WTC11 (cell line): ENCODE results near the gene EAPP.

Experiments
- CTCF ChIP-seq: fragments of 200-600 bp; IDR thresholded peaks from 2 replicates; pipeline ENCODE4 v1.8.0; 2022; ENCODE audit warnings: antibody characterized with exemption
- E2F4 ChIP-seq: sonication (generic); formaldehyde crosslinking; IDR thresholded peaks from 2 replicates; pipeline ENCODE4 v1.8.1; 2022; ENCODE audit warnings: low read depth, mild to moderate bottlenecking, moderate library complexity, missing genetic modification reagents, borderline replicate concordance
- JUN ChIP-seq: sonication (generic); formaldehyde crosslinking; IDR thresholded peaks from 2 replicates; pipeline ENCODE4 v1.8.0; 2023; ENCODE audit warnings: mild to moderate bottlenecking, missing genetic modification reagents
- MAX ChIP-seq: sonication (generic); formaldehyde crosslinking; IDR thresholded peaks from 2 replicates; pipeline ENCODE4 v1.8.0; 2022; ENCODE audit warnings: mild to moderate bottlenecking, missing genetic modification reagents
- NR3C1 ChIP-seq: sonication (generic); formaldehyde crosslinking; conservative IDR thresholded peaks from 2 replicates; pipeline ENCODE4 v1.8.1; 2023; ENCODE audit warnings: low read depth, mild to moderate bottlenecking, missing genetic modification reagents
- USF2 ChIP-seq: sonication (generic); formaldehyde crosslinking; IDR thresholded peaks from 2 replicates; pipeline ENCODE4 v1.8.1; 2023; ENCODE audit warnings: mild to moderate bottlenecking, missing genetic modification reagents, moderate library complexity

GRCh38 chr14:34501004-34501580 is 38.4 kb downstream of the EAPP start:
- TF ChIP-seq CTCF (no peak), E2F4 (CRISPR knock-in tag) (no peak), NR3C1 (no peak), USF2 (no peak), JUN (CRISPR knock-in tag) (no peak), MAX (CRISPR knock-in tag) (no peak)
